Stimulated activated CD4-positive, alpha-beta T cell treated with anti-CD3 and anti-CD28 coated beads, Interleukin-1b, Interleukin-23, amount 100 ng/mL, for 24 hours (primary cell): Measurements from ENCODE around the gene GRHL1.

Experiments
- DNase-seq, 4 experiments: peaks; one replicate each; pipeline ENCODE4 v3.0.0-alpha.2; 2020; ENCODE audit warnings: low read depth in 4 of 4, low spot score in 1 of 4

The GRHL1 gene

GRCh38 chr2:9992427-9993187 lies 41.1 kb downstream of the GRHL1 start:
- DNase-seq = no peak

- DNase-seq = no peak
Measured at GRCh38 chr2:9993488-9994165, 42.1 kb downstream of the GRHL1 start.

- DNase-seq = no peak
Measured at GRCh38 chr2:9994462-9994861, 43.0 kb downstream of the GRHL1 start.

- DNase-seq = no peak
Measured at GRCh38 chr2:9995059-9995458, 43.6 kb downstream of the GRHL1 start.

- no peak for DNase-seq
Measured at GRCh38 chr2:9996321-9996720, 44.8 kb downstream of the GRHL1 start.

GRCh38 chr2:9997936-9998335 lies 46.4 kb downstream of the GRHL1 start:
- no peak for DNase-seq

GRCh38 chr2:9998916-9999654 lies 47.6 kb downstream of the GRHL1 start:
- no peak for DNase-seq

GRCh38 chr2:9999693-10000092 lies 48.2 kb downstream of the GRHL1 start:
- DNase-seq = no peak

- no peak for DNase-seq
Measured at GRCh38 chr2:10000541-10000940, 49.0 kb downstream of the GRHL1 start.

- no peak for DNase-seq
Measured at GRCh38 chr2:10001586-10001985, 50.1 kb downstream of the GRHL1 start.

GRCh38 chr2:10002109-10002508 lies 50.6 kb downstream of the GRHL1 start:
- no peak for DNase-seq

- DNase-seq = no peak
Measured at GRCh38 chr2:10002681-10003080, 51.2 kb downstream of the GRHL1 start.

GRCh38 chr2:10003206-10004125 lies 52.0 kb downstream of the GRHL1 start:
- no peak for DNase-seq

- no peak for DNase-seq
Measured at GRCh38 chr2:10004401-10004800, 52.9 kb downstream of the GRHL1 start.

- DNase-seq = no peak
Measured at GRCh38 chr2:10004836-10005235, 53.3 kb downstream of the GRHL1 start.

GRCh38 chr2:10005461-10006235 lies 54.2 kb downstream of the GRHL1 start:
- DNase-seq = no peak

GRCh38 chr2:10006236-10007161 lies 55.0 kb downstream of the GRHL1 start:
- DNase-seq = no peak

- no peak for DNase-seq
Measured at GRCh38 chr2:10007435-10007834, 55.9 kb downstream of the GRHL1 start.
